ENCODE results near the gene KRT25. TPM values are rescaled to one million over a fixed set of nuclear protein-coding genes. Genes with fewer than 3 reads are reported as not detected.
A peak's percentile ranks its signal among the peaks of the same experiment; 100 is the strongest.

The KRT25 gene
- total RNA-seq, 1 experiment from 2014 or later: not detected

DNA sequence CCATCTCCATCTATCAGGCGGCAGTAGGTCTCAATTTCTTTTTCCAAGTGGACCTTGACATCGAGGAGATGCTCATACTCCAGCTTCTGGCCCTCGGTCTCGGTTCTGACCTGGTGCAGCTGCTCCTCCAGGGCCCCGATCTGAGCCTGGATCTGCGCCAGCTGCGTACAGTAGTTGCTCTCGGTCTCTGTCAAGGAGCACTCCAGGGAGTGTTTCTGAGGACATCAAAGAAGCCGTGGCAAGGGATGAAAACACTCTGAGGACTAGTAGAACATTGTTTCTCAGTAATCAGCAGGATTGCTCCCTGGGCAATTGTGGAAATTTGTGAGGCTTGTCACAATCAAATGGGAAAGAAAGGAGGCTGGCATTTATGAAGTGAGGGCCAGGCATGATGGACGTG is 38.7 kb upstream of the KRT25 start:
- BruUV-seq (replicated peaks): no TSS peak
- Mint-ChIP-seq H3K36me3 (ENCODE audit: insufficient read depth, unreplicated experiment) (no peaks in the 10 kb centered on the region), H3K27me3 (ENCODE audit: unreplicated experiment) (peaks cover 40% of the 10 kb centered on the region), H3K27ac (ENCODE audit: unreplicated experiment) (no peak overlapping the region), H3K4me1 (ENCODE audit: low read depth, unreplicated experiment) (no peaks in the 10 kb centered on the region), H3K9me3 (ENCODE audit: low read depth, unreplicated experiment) (no peaks in the 10 kb centered on the region), H3K4me3 (ENCODE audit: low read depth, unreplicated experiment) (no peak overlapping the region)
- TF ChIP-seq, protein P1, sequence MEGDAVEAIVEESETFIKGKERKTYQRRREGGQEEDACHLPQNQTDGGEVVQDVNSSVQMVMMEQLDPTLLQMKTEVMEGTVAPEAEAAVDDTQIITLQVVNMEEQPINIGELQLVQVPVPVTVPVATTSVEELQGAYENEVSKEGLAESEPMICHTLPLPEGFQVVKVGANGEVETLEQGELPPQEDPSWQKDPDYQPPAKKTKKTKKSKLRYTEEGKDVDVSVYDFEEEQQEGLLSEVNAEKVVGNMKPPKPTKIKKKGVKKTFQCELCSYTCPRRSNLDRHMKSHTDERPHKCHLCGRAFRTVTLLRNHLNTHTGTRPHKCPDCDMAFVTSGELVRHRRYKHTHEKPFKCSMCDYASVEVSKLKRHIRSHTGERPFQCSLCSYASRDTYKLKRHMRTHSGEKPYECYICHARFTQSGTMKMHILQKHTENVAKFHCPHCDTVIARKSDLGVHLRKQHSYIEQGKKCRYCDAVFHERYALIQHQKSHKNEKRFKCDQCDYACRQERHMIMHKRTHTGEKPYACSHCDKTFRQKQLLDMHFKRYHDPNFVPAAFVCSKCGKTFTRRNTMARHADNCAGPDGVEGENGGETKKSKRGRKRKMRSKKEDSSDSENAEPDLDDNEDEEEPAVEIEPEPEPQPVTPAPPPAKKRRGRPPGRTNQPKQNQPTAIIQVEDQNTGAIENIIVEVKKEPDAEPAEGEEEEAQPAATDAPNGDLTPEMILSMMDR (IDR thresholded peaks at IDR 0.05; ENCODE audit: unreplicated experiment): no peak
- no peak for DNase-seq
- CTCF ChIA-PET: interaction anchor here (1.2 to 6.3 kb wide), 4 partner anchors 62 to 179 kb away, joined by 3 to 76 read pairs (median 24); no protein-coding TSS in a partner anchor
- intact Hi-C loops (cut with micrococcal nuclease; ENCODE audit: unreplicated experiment): no loop called here

DNA sequence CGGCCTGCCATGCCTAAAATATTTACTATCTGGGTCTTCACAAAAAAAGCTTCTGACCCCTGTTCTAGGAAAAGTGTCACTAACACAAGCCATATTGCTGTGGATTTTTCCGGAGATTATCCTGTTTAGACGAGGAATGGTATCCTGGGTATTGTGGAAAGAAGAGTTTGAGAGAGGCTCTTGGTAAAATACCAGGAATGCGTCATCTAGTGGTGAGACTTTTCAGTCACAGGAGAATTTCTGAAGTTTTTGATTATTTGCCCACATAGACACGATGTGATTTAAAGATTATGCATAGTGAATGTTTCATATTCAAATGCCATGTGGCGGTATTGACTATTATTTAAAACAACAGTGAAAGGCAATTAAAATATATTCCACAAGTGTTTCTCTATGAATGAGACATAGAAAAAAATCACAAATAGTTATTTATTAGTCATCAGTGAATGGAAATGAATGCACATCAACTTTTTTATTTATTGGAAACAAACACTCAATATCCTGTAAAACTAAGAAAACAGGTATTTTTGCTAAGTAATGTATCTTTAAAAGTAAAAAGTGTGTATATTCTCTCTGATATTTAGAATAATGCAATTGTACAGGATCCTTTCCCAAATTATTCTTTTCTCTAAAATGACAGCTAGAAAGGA is 36.8 kb upstream of the KRT25 start:
- no TSS peak for BruUV-seq (replicated peaks)
- peaks cover 40% of the 10 kb centered on the region for H3K27me3 Mint-ChIP-seq (ENCODE audit: unreplicated experiment)
- H3K36me3 Mint-ChIP-seq (ENCODE audit: insufficient read depth, unreplicated experiment): no peaks in the 10 kb centered on the region
- TF ChIP-seq, protein P1 (IDR thresholded peaks at IDR 0.05; ENCODE audit: unreplicated experiment): peak; percentile 100
- no peaks in the 10 kb centered on the region for H3K4me1 Mint-ChIP-seq (ENCODE audit: low read depth, unreplicated experiment)
- DNase-seq: peak; percentile 59
- no peak overlapping the region for H3K4me3 Mint-ChIP-seq (ENCODE audit: low read depth, unreplicated experiment)
- intact Hi-C loops (cut with micrococcal nuclease; ENCODE audit: unreplicated experiment): loop anchor here (1.0 to 2.0 kb wide), 4 partner anchors 65 to 899 kb away; no protein-coding TSS in a partner anchor
- no peak overlapping the region for H3K27ac Mint-ChIP-seq (ENCODE audit: unreplicated experiment)
- CTCF ChIA-PET: interaction anchor here (0.6 to 6.3 kb wide), 19 partner anchors 10 to 897 kb away, joined by 3 to 76 read pairs (median 3); partner anchors contain the start of gene KRT27
- no peaks in the 10 kb centered on the region for H3K9me3 Mint-ChIP-seq (ENCODE audit: low read depth, unreplicated experiment)

DNA sequence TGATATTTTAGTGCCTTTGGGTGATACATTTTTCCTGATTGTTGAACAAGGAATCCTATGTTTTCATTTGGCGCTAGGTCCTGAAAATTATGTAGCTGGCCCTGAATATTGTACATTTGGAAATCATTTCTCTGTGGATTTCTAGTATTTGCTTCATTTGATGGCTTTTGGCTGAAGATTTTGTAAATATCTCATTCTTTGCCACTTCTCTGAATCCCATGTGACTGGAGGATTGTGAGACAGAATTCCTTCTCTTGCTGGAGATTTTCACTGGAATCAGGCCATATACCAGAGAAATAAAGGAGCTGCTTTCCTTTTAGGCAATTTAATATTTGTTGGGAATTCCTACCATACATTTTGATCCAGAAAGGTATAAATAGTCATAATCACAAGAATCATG is 36.0 kb upstream of the KRT25 start:
- no TSS peak for BruUV-seq (replicated peaks)
- intact Hi-C loops (cut with micrococcal nuclease; ENCODE audit: unreplicated experiment): loop anchor here (1.0 to 2.0 kb wide), 4 partner anchors 66 to 898 kb away; no protein-coding TSS in a partner anchor
- Mint-ChIP-seq H3K4me1 (ENCODE audit: low read depth, unreplicated experiment) (no peaks in the 10 kb centered on the region), H3K9me3 (ENCODE audit: low read depth, unreplicated experiment) (no peaks in the 10 kb centered on the region), H3K36me3 (ENCODE audit: insufficient read depth, unreplicated experiment) (no peaks in the 10 kb centered on the region), H3K27ac (ENCODE audit: unreplicated experiment) (no peak overlapping the region), H3K4me3 (ENCODE audit: low read depth, unreplicated experiment) (no peak overlapping the region), H3K27me3 (ENCODE audit: unreplicated experiment) (peaks cover 33% of the 10 kb centered on the region)
- TF ChIP-seq, protein P1 (IDR thresholded peaks at IDR 0.05; ENCODE audit: unreplicated experiment): no peak
- DNase-seq: no peak
- CTCF ChIA-PET: interaction anchor here (0.6 to 6.3 kb wide), 20 partner anchors 9 to 898 kb away, joined by 3 to 76 read pairs (median 4); partner anchors contain the start of gene KRT27

DNA sequence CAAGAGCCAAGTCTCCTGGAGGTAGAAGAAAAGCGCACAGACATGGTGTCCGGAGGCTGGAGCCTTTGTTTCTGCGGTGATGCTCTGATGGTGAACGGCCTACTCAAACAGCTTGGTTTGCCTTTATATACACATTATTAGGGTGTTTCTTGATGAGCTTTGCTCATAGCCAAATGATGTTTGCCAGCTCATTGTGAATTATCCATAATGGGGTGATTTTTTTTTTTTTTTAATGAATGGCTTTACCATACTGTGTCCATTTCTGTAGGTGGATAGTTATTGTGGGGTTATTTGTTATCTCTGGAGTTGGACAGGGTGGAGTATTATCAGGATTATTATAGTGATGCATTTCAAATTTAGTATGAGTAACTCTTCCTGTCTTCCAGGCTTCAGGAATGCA is 27.3 kb upstream of the KRT25 start, which contains the start of gene KRT27:
KRT27 (minus strand) TSS at position 101 of the 400 bp plus-strand sequence; CDS start at position 44, 57 bp downstream.
- no peaks in the 10 kb centered on the region for H3K36me3 Mint-ChIP-seq (ENCODE audit: insufficient read depth, unreplicated experiment)
- intact Hi-C loops (cut with micrococcal nuclease; ENCODE audit: unreplicated experiment): no loop called here
- H3K9me3 Mint-ChIP-seq (ENCODE audit: low read depth, unreplicated experiment): no peaks in the 10 kb centered on the region
- H3K27me3 Mint-ChIP-seq (ENCODE audit: unreplicated experiment): peaks cover 42% of the 10 kb centered on the region
- CTCF ChIA-PET: interaction anchor here (0.7 to 1.8 kb wide), 6 partner anchors 9 to 167 kb away, joined by 3 to 5 read pairs (median 4); partner anchors contain the start of gene KRT26
- H3K27ac Mint-ChIP-seq (ENCODE audit: unreplicated experiment): no peak within 1 kb of the TSS
- H3K4me3 Mint-ChIP-seq (ENCODE audit: low read depth, unreplicated experiment): no peak within 1 kb of the TSS
- TF ChIP-seq, protein P1 (IDR thresholded peaks at IDR 0.05; ENCODE audit: unreplicated experiment): no peak
- no peaks in the 10 kb centered on the region for H3K4me1 Mint-ChIP-seq (ENCODE audit: low read depth, unreplicated experiment)
- no peak for DNase-seq
- no TSS peak for BruUV-seq (replicated peaks)
